M059J (cell line): ENCODE measurements around the gene HDHD2. TPM values are rescaled to one million over a fixed set of nuclear protein-coding genes. Genes with fewer than 3 reads are reported as not detected.

Experiments
- DNase-seq: peaks from one replicate; pipeline ENCODE4 v3.0.0-alpha.2; 2012; ENCODE audit warnings: low read depth
- total RNA-seq: library from RNA; depleted of rRNA; stranded (reverse); fragments of >200 nt; shearing (Covaris generic); gene quantifications from 2 replicates; pipeline ENCODE4 v1.2.3, GENCODE V29; 2014

HDHD2 gene
- total RNA-seq, 1 experiment from 2014 or later, result 21.3 TPM

- no peak for DNase-seq
Measured at GRCh38 chr18:47146206-47146605, 4.1 kb downstream of the HDHD2 start.

DNA sequence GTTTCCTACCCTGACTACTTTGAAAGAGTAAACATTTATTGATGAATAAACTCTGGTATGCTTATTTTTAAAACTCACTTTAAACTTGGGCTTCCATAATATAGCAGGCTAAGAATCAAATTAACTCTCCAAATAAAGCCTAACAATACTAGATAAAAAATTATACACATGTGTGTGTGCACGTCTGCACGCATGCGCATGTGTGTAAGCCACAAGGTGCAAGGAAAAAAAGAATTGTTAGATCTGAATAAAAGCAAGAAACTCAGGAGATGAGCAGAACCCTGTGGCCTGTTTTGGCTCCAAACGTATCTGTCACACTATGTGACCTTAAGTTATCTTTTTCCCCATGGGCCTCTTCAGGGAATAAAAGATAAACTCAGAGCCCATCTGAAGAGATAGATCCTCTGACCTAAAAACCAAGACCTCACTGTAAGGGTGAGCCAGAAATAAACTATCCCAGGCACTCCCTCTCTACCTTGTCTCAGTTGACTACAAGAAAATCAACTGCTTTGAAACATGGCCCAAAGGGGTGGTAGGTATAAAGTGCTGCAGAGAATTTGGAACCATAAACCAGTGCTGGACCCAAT is 6.3 kb downstream of the HDHD2 start:
- no peak for DNase-seq

DNA sequence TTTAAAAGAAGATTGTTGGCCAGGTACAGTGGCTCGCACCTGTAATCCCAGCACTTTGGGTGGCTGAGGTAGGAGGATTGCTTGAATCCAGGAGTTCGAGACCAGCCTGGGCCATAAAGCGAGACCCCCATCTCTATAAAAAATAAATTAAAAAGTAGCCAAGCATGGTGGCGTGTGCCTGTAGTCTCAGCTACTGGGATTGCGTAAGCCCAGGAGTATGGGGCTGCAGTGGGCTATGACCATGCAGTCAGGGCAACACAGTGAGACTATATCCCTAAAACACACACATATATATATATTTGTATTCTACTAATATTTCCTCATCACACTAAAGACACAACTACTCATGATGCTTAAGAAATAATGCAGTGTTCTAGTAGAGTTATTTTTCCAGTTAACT is 7.1 kb downstream of the HDHD2 start:
- no peak for DNase-seq

DNA sequence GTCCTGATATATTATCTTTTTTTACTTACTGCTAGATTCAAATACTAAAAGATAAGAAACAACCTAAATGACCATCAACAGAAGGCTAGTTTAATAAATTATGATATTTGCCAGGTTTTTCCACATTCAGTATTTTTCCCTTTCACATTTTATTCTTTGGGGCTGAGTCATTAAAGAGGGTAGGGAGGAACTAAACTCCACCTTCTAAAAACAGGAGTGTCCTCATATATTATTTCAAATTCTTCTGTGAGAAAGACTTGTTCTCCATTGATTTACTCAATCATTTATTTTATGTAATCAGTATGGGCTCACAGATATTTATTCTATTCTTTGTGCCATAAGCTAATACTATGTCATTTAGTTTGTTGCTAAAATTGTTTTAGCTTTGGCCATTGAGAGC is 9.0 kb downstream of the HDHD2 start:
- DNase-seq, result no peak

- no peak for DNase-seq
Measured at GRCh38 chr18:47121146-47121545, 29.2 kb downstream of the HDHD2 start.

GRCh38 chr18:47120428-47120827 is 29.9 kb downstream of the HDHD2 start:
- DNase-seq, result no peak

GRCh38 chr18:47118981-47119380 is 31.3 kb downstream of the HDHD2 start:
- DNase-seq, result peak; percentile 65

DNA sequence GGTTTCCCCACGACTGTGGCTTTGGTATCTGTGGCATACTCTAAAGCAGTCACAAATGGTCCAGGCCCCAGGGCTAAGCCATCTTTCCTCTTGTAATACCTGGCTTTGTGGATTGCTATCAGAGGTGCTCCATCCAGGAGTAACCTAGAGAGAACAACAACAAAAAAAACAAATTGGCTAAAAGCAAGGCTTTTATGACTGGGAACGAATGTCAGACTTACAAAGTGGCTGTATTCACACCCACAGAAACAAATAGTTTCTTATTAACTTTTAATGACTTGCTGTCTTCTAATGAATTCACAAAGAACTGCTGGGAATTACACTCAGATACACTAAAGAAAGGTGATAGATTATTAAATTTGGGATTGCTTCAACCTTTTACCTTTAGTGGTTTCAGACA is 35.1 kb downstream of the HDHD2 start:
- no peak for DNase-seq

GRCh38 chr18:47113796-47114540 is 36.3 kb downstream of the HDHD2 start:
- peak; percentile 8 for DNase-seq

DNA sequence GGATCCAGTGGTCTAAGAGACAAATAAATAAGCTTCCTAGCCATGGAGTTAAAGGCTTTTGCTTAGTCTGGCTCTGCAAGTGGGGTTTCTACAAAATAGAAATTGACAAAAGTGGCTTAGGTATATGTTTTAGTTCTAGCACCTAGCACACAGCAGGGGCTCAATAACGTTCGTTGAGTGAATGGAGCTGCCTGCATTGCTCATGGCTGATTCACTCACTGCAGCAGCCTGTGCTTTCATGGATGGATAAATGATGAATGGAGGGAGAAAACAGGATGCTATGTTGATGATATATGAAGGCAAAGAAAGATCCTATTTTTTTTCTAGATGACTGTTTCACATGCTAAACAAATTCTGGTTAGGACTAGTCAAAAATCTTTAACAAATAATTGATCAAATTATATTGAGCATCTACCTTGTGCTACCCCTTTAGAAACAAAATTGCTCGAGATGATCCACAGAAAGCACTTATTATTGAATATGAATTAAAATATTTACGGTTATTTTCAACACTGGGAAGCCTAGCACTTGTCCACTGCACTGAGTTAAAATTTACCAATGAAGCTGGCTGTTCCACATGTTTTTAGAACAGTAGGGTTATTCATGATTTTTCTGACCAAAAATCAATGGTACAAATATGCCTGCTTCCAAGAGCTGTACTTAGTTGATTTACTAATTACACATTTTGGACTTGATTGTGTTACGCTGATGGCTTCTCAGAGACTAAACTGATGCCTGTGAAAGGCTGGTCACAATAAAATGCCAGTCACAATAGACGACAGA is 39.6 kb downstream of the HDHD2 start:
- DNase-seq, result no peak

DNA sequence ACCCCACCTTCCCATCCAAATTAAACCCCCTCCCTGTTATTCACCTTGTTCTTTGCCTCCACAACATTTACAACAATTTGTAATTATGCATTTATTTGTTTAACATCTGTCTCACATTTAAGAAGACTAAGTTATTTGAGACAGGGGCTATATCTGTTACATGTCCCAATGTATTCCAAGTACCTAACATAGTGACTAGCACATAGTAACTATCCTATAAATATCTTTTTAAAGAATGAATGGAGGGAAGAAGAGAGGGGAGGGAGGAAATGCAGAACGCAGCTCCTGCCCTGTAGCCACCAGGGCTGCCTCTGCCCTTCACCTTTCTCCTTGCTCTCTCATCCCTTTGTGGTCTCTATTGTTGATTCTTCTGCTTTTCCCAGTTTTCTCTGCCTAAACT is 40.6 kb downstream of the HDHD2 start:
- no peak for DNase-seq

GRCh38 chr18:47108998-47109405 is 41.3 kb downstream of the HDHD2 start:
- no peak for DNase-seq

GRCh38 chr18:47108373-47108772 is 41.9 kb downstream of the HDHD2 start:
- no peak for DNase-seq

GRCh38 chr18:47100212-47100831 is 50.0 kb downstream of the HDHD2 start:
- DNase-seq, result peak; percentile 56

GRCh38 chr18:47095810-47096209 is 54.5 kb downstream of the HDHD2 start:
- DNase-seq, result no peak

GRCh38 chr18:47087676-47088075 is 62.6 kb downstream of the HDHD2 start:
- DNase-seq, result no peak

DNA sequence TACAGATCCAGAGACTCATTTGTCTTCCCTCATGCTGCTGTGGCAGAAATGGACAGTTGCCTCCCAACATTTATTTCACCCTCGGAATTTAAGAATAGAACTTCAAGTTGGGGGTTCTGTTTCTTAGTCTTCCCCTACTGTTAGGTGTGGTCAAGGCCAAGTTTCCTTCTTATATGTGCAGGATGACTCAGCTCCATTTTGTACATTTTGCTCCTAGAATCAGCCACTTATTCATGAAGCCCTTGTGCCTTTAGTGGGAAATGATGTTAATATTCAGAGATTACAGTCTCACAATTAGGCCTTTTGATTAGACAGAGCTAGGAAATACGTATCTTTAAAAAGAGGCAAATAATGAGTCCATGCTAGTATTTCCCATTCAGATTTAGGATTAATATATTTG is 68.7 kb downstream of the HDHD2 start:
- DNase-seq, result no peak

DNA sequence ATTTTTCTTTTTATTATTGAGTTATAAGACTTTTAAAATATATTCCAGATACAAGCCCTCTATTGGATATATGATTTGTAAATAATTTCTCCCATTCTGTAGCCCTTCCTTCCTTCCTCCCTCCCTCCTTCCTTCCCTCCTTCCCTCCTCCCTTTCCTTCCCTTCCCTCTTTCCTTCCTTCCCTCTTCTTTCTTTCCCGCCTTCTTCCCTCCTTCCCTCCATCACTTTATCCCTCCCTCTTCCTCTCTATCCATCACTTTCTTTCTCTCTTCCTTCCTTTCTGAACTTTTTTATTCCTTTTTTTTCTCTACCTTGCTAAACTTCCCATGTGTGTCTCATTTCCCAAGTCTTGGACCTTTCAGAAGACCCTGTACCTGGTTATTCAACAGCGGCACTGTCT is 69.4 kb downstream of the HDHD2 start:
- DNase-seq, result no peak

DNA sequence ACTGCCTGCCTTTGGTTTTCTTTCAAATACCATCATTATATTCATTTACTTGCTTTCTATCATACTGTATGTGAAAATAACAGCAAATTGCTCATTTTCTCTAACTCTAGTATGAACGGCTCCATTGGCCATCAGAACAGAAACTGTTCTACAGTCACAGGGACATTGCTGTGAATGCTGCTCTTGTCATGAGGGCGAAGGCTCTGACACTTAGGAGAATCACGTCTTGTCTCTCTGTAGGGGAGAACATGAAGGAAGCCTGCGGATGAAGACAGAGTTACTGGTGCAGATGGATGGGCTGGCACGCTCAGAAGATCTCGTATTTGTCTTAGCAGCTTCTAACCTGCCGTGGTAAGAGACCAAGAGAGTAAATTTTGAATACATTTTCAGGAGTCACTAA is 73.2 kb downstream of the HDHD2 start:
- no peak for DNase-seq

DNA sequence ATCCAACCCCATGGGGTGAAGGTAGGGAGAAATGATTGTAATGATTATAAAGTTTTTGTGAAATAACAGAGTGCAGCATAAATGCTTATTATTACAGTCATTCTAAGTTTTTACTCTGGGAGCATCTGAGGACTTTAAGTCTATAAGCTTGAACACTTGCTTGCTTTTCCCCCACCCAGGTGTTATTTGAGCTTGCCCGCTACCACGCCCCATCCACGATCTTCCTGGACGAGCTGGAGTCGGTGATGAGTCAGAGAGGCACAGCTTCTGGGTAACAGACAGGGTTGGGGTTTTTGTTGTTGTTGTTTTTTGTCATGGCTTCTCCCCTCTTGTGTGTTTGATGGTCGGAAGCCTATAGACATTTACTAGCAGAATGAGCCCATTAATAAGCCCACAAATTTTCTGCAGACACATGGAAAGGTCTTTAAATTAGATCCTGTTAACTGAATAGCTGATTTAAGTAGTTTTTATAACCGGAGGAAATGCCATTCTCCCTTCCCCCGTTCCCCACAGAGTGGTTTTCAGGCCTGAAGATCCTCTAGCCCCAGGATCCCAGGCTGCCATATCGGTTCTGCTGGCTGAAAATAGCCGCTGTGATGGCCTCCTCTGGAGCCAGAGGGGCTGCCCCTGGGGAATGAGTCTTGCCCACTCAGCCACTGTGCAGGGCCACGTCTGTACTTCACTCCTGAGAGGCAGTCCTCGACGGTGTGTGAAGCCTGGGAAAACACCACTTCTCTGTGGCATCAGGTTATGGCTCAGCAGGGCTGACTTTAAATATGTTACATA is 75.0 kb downstream of the HDHD2 start:
- peak; percentile 25 for DNase-seq

DNA sequence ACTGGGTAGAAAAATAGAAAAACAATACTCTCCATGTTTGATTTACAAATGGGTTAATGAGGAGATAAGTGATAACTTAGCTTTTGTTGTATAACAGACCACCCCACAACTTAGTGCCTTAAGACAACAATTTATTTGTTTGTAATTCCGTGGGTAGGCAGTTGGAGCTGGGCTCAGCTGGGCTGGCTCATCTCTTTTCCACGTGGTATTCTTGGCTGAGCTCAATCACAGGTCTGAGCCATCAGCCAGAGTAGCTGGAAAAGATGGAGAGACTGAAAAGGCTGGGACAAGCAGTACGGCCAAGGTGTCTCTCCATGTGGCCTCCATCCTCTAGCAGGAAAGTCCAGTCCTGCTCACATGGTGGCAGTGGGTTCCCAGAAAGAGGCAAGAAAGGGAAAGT is 82.7 kb downstream of the HDHD2 start:
- no peak for DNase-seq

- no peak for DNase-seq
Measured at GRCh38 chr18:47063096-47063495, 87.2 kb downstream of the HDHD2 start.
